HCT116 (cell line): ENCODE data around the gene PRSS27.

Source experiments
- CEBPB ChIP-seq: IDR thresholded peaks from 2 replicates; pipeline ENCODE4 v1.6.1; 2012; ENCODE audit warnings: low read depth
- CTCF ChIP-seq, 3 experiments: fragments of 200-600 bp in 1 of 3; sonication (generic) in 1 of 3; IDR thresholded peaks in 2 of 3; conservative IDR thresholded peaks in 1 of 3; 2 replicates each; pipeline ENCODE4 v1.5.1; 2012 to 2017; ENCODE audit warnings: low read depth in 2 of 3, low read length in 2 of 3, antibody characterized with exemption in 1 of 3, borderline replicate concordance in 1 of 3, control low read depth in 1 of 3, mild to moderate bottlenecking in 1 of 3, mixed read lengths in 1 of 3, mixed run types in 1 of 3, moderate library complexity in 1 of 3; ENCODE audit not compliant: insufficient read depth in 1 of 3
- EZH2 ChIP-seq: fragments of 200-600 bp; sonication (generic); IDR thresholded peaks from 2 replicates; pipeline ENCODE4 v1.6.1; 2017; ENCODE audit warnings: antibody characterized with exemption, mixed run types
- RAD21 ChIP-seq: IDR thresholded peaks from 2 replicates; pipeline ENCODE4 v1.6.1; 2012; ENCODE audit warnings: low read depth, mild to moderate bottlenecking
- REST ChIP-seq: IDR thresholded peaks from 2 replicates; pipeline ENCODE4 v1.6.1; 2012; ENCODE audit warnings: low read depth

- TF ChIP-seq CTCF (IDR thresholded peaks at IDR 0.05 in 2 of 3, conservative IDR thresholded peaks at IDR 0.05 in 1 of 3; ENCODE audit: borderline replicate concordance in 1 of 3, insufficient read depth in 1 of 3, low read depth in 2 of 3, low read length in 2 of 3): no peak
- TF ChIP-seq RAD21: no peak
- TF ChIP-seq EZH2: no peak
- no peak for TF ChIP-seq REST
- no peak for TF ChIP-seq CEBPB
These were observed 22.4 kb upstream of the PRSS27 start for GRCh38 chr16:2742323-2743006.
